ENCODE measurements around the gene E4F1.

The E4F1 gene

GRCh38 chr16:2180962-2181923, 42.1 kb upstream of the E4F1 start:
- Histone ChIP-seq H3K9me3 (ENCODE audit: control insufficient read depth in 1 of 2, low read length in 2 of 2) (no peaks in the 10 kb centered on the region), H3K27me3 (ENCODE audit: low read depth, low read length) (no peaks in the 10 kb centered on the region), H3K4me1 (ENCODE audit: control insufficient read depth in 1 of 2, insufficient read depth in 2 of 2, low read length in 2 of 2) (no peaks in the 10 kb centered on the region), H3K4me3 (ENCODE audit: low read depth in 1 of 2, low read length in 2 of 2) (no peak overlapping the region), H3K27ac (ENCODE audit: low read length) (no peak overlapping the region), H3K36me3 (ENCODE audit: control insufficient read depth in 1 of 2, insufficient read depth in 2 of 2, low read length in 2 of 2) (peaks cover 0 to 15% of the 10 kb centered on the region in 2 donors)

GRCh38 chr16:2181952-2182351, 41.4 kb upstream of the E4F1 start:
- Histone ChIP-seq H3K36me3 (ENCODE audit: control insufficient read depth in 1 of 2, insufficient read depth in 2 of 2, low read length in 2 of 2) (peaks cover 0 to 8% of the 10 kb centered on the region in 2 donors), H3K9me3 (ENCODE audit: control insufficient read depth in 1 of 2, low read length in 2 of 2) (no peaks in the 10 kb centered on the region), H3K4me3 (ENCODE audit: low read depth in 1 of 2, low read length in 2 of 2) (no peak overlapping the region), H3K27ac (ENCODE audit: low read length) (no peak overlapping the region), H3K4me1 (ENCODE audit: control insufficient read depth in 1 of 2, insufficient read depth in 2 of 2, low read length in 2 of 2) (no peaks in the 10 kb centered on the region), H3K27me3 (ENCODE audit: low read depth, low read length) (no peaks in the 10 kb centered on the region)

GRCh38 chr16:2183671-2184070, 39.7 kb upstream of the E4F1 start:
- Histone ChIP-seq H3K36me3 (ENCODE audit: control insufficient read depth in 1 of 2, insufficient read depth in 2 of 2, low read length in 2 of 2) (no peaks in the 10 kb centered on the region), H3K4me1 (ENCODE audit: control insufficient read depth in 1 of 2, insufficient read depth in 2 of 2, low read length in 2 of 2) (no peaks in the 10 kb centered on the region)

GRCh38 chr16:2184346-2184745, 39.0 kb upstream of the E4F1 start:
- Histone ChIP-seq H3K27me3 (ENCODE audit: low read depth, low read length) (no peaks in the 10 kb centered on the region), H3K4me3 (ENCODE audit: low read depth in 1 of 2, low read length in 2 of 2) (no peak overlapping the region), H3K27ac (ENCODE audit: low read length) (no peak overlapping the region), H3K4me1 (ENCODE audit: control insufficient read depth in 1 of 2, insufficient read depth in 2 of 2, low read length in 2 of 2) (no peaks in the 10 kb centered on the region), H3K36me3 (ENCODE audit: control insufficient read depth in 1 of 2, insufficient read depth in 2 of 2, low read length in 2 of 2) (no peaks in the 10 kb centered on the region), H3K9me3 (ENCODE audit: control insufficient read depth in 1 of 2, low read length in 2 of 2) (no peaks in the 10 kb centered on the region)

More at GRCh38 chr16:2183671-2184070, 39.7 kb upstream of the E4F1 start:
- H3K27ac ChIP-seq (ENCODE audit: low read length): no peak overlapping the region
- H3K9me3 ChIP-seq (ENCODE audit: control insufficient read depth in 1 of 2, low read length in 2 of 2): no peaks in the 10 kb centered on the region
- no peak overlapping the region for H3K4me3 ChIP-seq (ENCODE audit: low read depth in 1 of 2, low read length in 2 of 2)
- no peaks in the 10 kb centered on the region for H3K27me3 ChIP-seq (ENCODE audit: low read depth, low read length)

GRCh38 chr16:2184962-2185361, 38.4 kb upstream of the E4F1 start:
- no peaks in the 10 kb centered on the region for H3K9me3 ChIP-seq (ENCODE audit: control insufficient read depth in 1 of 2, low read length in 2 of 2)
- H3K27me3 ChIP-seq (ENCODE audit: low read depth, low read length): no peaks in the 10 kb centered on the region
- H3K4me3 ChIP-seq (ENCODE audit: low read depth in 1 of 2, low read length in 2 of 2): no peak overlapping the region
- H3K36me3 ChIP-seq (ENCODE audit: control insufficient read depth in 1 of 2, insufficient read depth in 2 of 2, low read length in 2 of 2): no peaks in the 10 kb centered on the region
- no peak overlapping the region for H3K27ac ChIP-seq (ENCODE audit: low read length)
- no peaks in the 10 kb centered on the region for H3K4me1 ChIP-seq (ENCODE audit: control insufficient read depth in 1 of 2, insufficient read depth in 2 of 2, low read length in 2 of 2)

- Histone ChIP-seq H3K27me3 (ENCODE audit: low read depth, low read length) (no peaks in the 10 kb centered on the region), H3K9me3 (ENCODE audit: control insufficient read depth in 1 of 2, low read length in 2 of 2) (no peaks in the 10 kb centered on the region), H3K36me3 (ENCODE audit: control insufficient read depth in 1 of 2, insufficient read depth in 2 of 2, low read length in 2 of 2) (no peaks in the 10 kb centered on the region), H3K4me3 (ENCODE audit: low read depth in 1 of 2, low read length in 2 of 2) (no peak overlapping the region), H3K4me1 (ENCODE audit: control insufficient read depth in 1 of 2, insufficient read depth in 2 of 2, low read length in 2 of 2) (no peaks in the 10 kb centered on the region), H3K27ac (ENCODE audit: low read length) (no peak overlapping the region)
Measured at GRCh38 chr16:2186064-2186463, 37.3 kb upstream of the E4F1 start.

- no peaks in the 10 kb centered on the region for H3K4me1 ChIP-seq (ENCODE audit: control insufficient read depth in 1 of 2, insufficient read depth in 2 of 2, low read length in 2 of 2)
- no peaks in the 10 kb centered on the region for H3K27me3 ChIP-seq (ENCODE audit: low read depth, low read length)
Measured at GRCh38 chr16:2186505-2186904, 36.9 kb upstream of the E4F1 start.

GRCh38 chr16:2187212-2187611, 36.2 kb upstream of the E4F1 start:
- no peaks in the 10 kb centered on the region for H3K9me3 ChIP-seq (ENCODE audit: control insufficient read depth in 1 of 2, low read length in 2 of 2)
- no peaks in the 10 kb centered on the region for H3K27me3 ChIP-seq (ENCODE audit: low read depth, low read length)
- no peaks in the 10 kb centered on the region for H3K4me1 ChIP-seq (ENCODE audit: control insufficient read depth in 1 of 2, insufficient read depth in 2 of 2, low read length in 2 of 2)
- H3K36me3 ChIP-seq (ENCODE audit: control insufficient read depth in 1 of 2, insufficient read depth in 2 of 2, low read length in 2 of 2): no peaks in the 10 kb centered on the region
- no peak overlapping the region for H3K27ac ChIP-seq (ENCODE audit: low read length)
- H3K4me3 ChIP-seq (ENCODE audit: low read depth in 1 of 2, low read length in 2 of 2): no peak overlapping the region

More at GRCh38 chr16:2186505-2186904, 36.9 kb upstream of the E4F1 start:
- H3K36me3 ChIP-seq (ENCODE audit: control insufficient read depth in 1 of 2, insufficient read depth in 2 of 2, low read length in 2 of 2): no peaks in the 10 kb centered on the region
- no peak overlapping the region for H3K27ac ChIP-seq (ENCODE audit: low read length)
- H3K4me3 ChIP-seq (ENCODE audit: low read depth in 1 of 2, low read length in 2 of 2): no peak overlapping the region
- H3K9me3 ChIP-seq (ENCODE audit: control insufficient read depth in 1 of 2, low read length in 2 of 2): no peaks in the 10 kb centered on the region

- H3K9me3 ChIP-seq (ENCODE audit: control insufficient read depth in 1 of 2, low read length in 2 of 2): no peaks in the 10 kb centered on the region
- H3K27ac ChIP-seq (ENCODE audit: low read length): no peak overlapping the region
- H3K27me3 ChIP-seq (ENCODE audit: low read depth, low read length): no peaks in the 10 kb centered on the region
- no peaks in the 10 kb centered on the region for H3K36me3 ChIP-seq (ENCODE audit: control insufficient read depth in 1 of 2, insufficient read depth in 2 of 2, low read length in 2 of 2)
- no peak overlapping the region for H3K4me3 ChIP-seq (ENCODE audit: low read depth in 1 of 2, low read length in 2 of 2)
- no peaks in the 10 kb centered on the region for H3K4me1 ChIP-seq (ENCODE audit: control insufficient read depth in 1 of 2, insufficient read depth in 2 of 2, low read length in 2 of 2)
Measured at GRCh38 chr16:2188395-2188794, 35.0 kb upstream of the E4F1 start.

GRCh38 chr16:2189252-2189893, 34.0 kb upstream of the E4F1 start:
- H3K4me1 ChIP-seq (ENCODE audit: control insufficient read depth in 1 of 2, insufficient read depth in 2 of 2, low read length in 2 of 2): peaks cover 0 to 1% of the 10 kb centered on the region in 2 donors
- no peaks in the 10 kb centered on the region for H3K9me3 ChIP-seq (ENCODE audit: control insufficient read depth in 1 of 2, low read length in 2 of 2)
- no peak overlapping the region for H3K27ac ChIP-seq (ENCODE audit: low read length)
- no peaks in the 10 kb centered on the region for H3K36me3 ChIP-seq (ENCODE audit: control insufficient read depth in 1 of 2, insufficient read depth in 2 of 2, low read length in 2 of 2)
- H3K4me3 ChIP-seq (ENCODE audit: low read depth in 1 of 2, low read length in 2 of 2): no peak overlapping the region
- H3K27me3 ChIP-seq (ENCODE audit: low read depth, low read length): peaks cover 3% of the 10 kb centered on the region

- H3K9me3 ChIP-seq (ENCODE audit: control insufficient read depth in 1 of 2, low read length in 2 of 2): no peaks in the 10 kb centered on the region
- H3K36me3 ChIP-seq (ENCODE audit: control insufficient read depth in 1 of 2, insufficient read depth in 2 of 2, low read length in 2 of 2): no peaks in the 10 kb centered on the region
- H3K4me1 ChIP-seq (ENCODE audit: control insufficient read depth in 1 of 2, insufficient read depth in 2 of 2, low read length in 2 of 2): peaks cover 0 to 8% of the 10 kb centered on the region in 2 donors
- peaks cover 10% of the 10 kb centered on the region for H3K27me3 ChIP-seq (ENCODE audit: low read depth, low read length)
- no peak overlapping the region for H3K27ac ChIP-seq (ENCODE audit: low read length)
- H3K4me3 ChIP-seq (ENCODE audit: low read depth in 1 of 2, low read length in 2 of 2): no peak overlapping the region
Measured at GRCh38 chr16:2190002-2190658, 33.3 kb upstream of the E4F1 start.
